OCI-LY3 (cell line): Measurements from ENCODE around the gene MTUS2.

ENCODE experiments used
- H2AFZ ChIP-seq: fragments of 200-600, 300-600 bp; shearing (Covaris generic); 2 replicates; pipeline ENCODE4 v1.6.0; 2014; ENCODE audit warnings: antibody characterized with exemption, low read depth, low read length
- H3K27ac ChIP-seq: fragments of 200-600, 300-600 bp; sonication (generic); 2 replicates; pipeline ENCODE4 v1.5.1; 2014; ENCODE audit warnings: mild to moderate bottlenecking, low read length, moderate library complexity, mixed read lengths
- H3K27me3 ChIP-seq: fragments of 200-600, 300-600 bp; sonication (generic); 2 replicates; pipeline ENCODE4 v1.6.1; 2014; ENCODE audit warnings: low read depth, low read length, mixed read lengths
- H3K36me3 ChIP-seq: fragments of 200-600, 300-600 bp; sonication (generic); replicated peaks from 2 replicates; pipeline ENCODE3; 2014; ENCODE audit warnings: low read depth, low read length, mixed read lengths
- H3K4me1 ChIP-seq: fragments of 300-600, 200-600 bp; sonication (generic); 2 replicates; pipeline ENCODE4 v1.6.1; 2014; ENCODE audit warnings: low read length, mixed read lengths
- H3K4me2 ChIP-seq: fragments of 200-600, 300-600 bp; sonication (generic); 2 replicates; pipeline ENCODE4 v1.6.1; 2014; ENCODE audit warnings: low read length, mixed read lengths
- H3K4me3 ChIP-seq: fragments of 300-600, 200-600 bp; sonication (generic); 2 replicates; pipeline ENCODE4 v1.5.1; 2014; ENCODE audit warnings: antibody characterized with exemption, mild to moderate bottlenecking, low read length, moderate library complexity
- H3K79me2 ChIP-seq: fragments of 300-600, 200-600 bp; shearing (Covaris generic); 2 replicates; pipeline ENCODE4 v1.6.1; 2014; ENCODE audit warnings: mild to moderate bottlenecking, low read length, mixed read lengths
- H3K9ac ChIP-seq: fragments of 300-600, 200-600 bp; shearing (Covaris generic); 2 replicates; pipeline ENCODE4 v1.6.0; 2014; ENCODE audit warnings: mild to moderate bottlenecking, low read length, moderate library complexity
- H3K9me3 ChIP-seq: fragments of 200-600, 300-600 bp; shearing (Covaris generic); 2 replicates; pipeline ENCODE4 v1.6.1; 2014; ENCODE audit warnings: low read length, mixed read lengths; ENCODE audit not compliant: insufficient read depth
- H4K20me1 ChIP-seq: fragments of 200-600, 300-600 bp; sonication (generic); 2 replicates; pipeline ENCODE4 v1.6.1; 2016; ENCODE audit warnings: low read length, mixed read lengths; ENCODE audit not compliant: insufficient read depth
- EZH2phosphoT487 ChIP-seq: fragments of 200-600 bp; shearing (Covaris generic); IDR thresholded peaks from 2 replicates; pipeline ENCODE4 v1.6.1; 2018; ENCODE audit warnings: antibody characterized with exemption, mixed run types, low read depth
- TF ChIP-seq, protein P1 (sequence below): fragments of 200-600, 300-600 bp; sonication (generic); IDR thresholded peaks from 2 replicates; pipeline ENCODE4 v1.5.1; 2014; ENCODE audit warnings: antibody characterized with exemption, low read length, low read depth

Gene MTUS2

DNA sequence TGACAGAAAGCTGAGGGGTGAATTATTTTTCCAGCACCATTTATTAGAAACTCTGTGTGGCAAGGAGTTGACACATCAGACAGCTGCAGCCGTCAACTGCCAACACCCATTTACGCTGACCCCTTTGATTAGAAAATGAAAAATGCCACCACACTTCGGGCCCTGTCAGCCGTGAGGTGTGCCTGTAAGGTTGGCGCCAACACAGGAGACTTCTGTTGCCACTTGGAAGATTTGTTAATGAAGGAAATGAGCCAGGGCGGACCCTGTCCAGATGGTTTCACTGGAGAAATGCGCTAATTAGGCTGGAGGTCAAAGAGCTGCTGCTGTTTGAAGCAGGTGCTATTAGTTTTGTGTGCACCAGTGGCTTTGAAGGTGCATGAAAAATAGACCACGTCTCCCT is 297.5 kb downstream of the MTUS2 start:
- Histone ChIP-seq H3K27ac (no peak overlapping the region), H3K4me1 (no peaks in the 10 kb centered on the region), H3K27me3 (no peaks in the 10 kb centered on the region), H3K4me2 (no peak overlapping the region), H3K4me3 (no peak overlapping the region), H3K9me3 (no peaks in the 10 kb centered on the region), H2AFZ (no peak overlapping the region), H4K20me1 (no peaks in the 10 kb centered on the region), H3K79me2 (no peaks in the 10 kb centered on the region), H3K9ac (no peak overlapping the region), H3K36me3 (no peaks in the 10 kb centered on the region)
- TF ChIP-seq EZH2phosphoT487, result no peak
- TF ChIP-seq, protein P1, sequence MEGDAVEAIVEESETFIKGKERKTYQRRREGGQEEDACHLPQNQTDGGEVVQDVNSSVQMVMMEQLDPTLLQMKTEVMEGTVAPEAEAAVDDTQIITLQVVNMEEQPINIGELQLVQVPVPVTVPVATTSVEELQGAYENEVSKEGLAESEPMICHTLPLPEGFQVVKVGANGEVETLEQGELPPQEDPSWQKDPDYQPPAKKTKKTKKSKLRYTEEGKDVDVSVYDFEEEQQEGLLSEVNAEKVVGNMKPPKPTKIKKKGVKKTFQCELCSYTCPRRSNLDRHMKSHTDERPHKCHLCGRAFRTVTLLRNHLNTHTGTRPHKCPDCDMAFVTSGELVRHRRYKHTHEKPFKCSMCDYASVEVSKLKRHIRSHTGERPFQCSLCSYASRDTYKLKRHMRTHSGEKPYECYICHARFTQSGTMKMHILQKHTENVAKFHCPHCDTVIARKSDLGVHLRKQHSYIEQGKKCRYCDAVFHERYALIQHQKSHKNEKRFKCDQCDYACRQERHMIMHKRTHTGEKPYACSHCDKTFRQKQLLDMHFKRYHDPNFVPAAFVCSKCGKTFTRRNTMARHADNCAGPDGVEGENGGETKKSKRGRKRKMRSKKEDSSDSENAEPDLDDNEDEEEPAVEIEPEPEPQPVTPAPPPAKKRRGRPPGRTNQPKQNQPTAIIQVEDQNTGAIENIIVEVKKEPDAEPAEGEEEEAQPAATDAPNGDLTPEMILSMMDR, result no peak

DNA sequence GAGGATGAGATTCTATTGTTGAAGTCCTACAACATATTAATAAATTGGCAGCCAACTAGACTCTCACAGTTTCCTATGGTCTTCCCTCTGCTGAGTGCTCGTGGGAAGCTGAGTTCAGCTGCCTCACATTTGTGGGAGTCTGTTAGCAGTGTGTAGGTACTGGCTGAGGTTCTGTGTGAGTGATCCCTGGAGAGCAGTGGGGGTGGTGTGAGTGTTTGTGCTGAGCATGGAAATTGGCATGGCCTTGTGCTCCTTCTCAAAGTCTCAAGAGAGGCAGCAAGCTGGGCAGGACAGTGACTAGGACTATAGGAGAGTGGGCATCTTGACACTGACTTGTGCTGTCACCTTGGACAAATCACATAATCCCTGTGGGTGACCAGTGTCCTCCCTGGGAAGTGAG is 298.3 kb downstream of the MTUS2 start:
- H3K4me3 ChIP-seq, result no peak overlapping the region
- H3K27ac ChIP-seq, result no peak overlapping the region
- no peaks in the 10 kb centered on the region for H3K9me3 ChIP-seq
- H3K4me1 ChIP-seq, result no peaks in the 10 kb centered on the region
- H3K9ac ChIP-seq, result no peak overlapping the region
- no peaks in the 10 kb centered on the region for H4K20me1 ChIP-seq
- no peaks in the 10 kb centered on the region for H3K79me2 ChIP-seq
- TF ChIP-seq, protein P1, result no peak
- no peak for TF ChIP-seq EZH2phosphoT487
- H2AFZ ChIP-seq, result no peak overlapping the region
- no peaks in the 10 kb centered on the region for H3K36me3 ChIP-seq
- H3K27me3 ChIP-seq, result no peaks in the 10 kb centered on the region
- no peak overlapping the region for H3K4me2 ChIP-seq

DNA sequence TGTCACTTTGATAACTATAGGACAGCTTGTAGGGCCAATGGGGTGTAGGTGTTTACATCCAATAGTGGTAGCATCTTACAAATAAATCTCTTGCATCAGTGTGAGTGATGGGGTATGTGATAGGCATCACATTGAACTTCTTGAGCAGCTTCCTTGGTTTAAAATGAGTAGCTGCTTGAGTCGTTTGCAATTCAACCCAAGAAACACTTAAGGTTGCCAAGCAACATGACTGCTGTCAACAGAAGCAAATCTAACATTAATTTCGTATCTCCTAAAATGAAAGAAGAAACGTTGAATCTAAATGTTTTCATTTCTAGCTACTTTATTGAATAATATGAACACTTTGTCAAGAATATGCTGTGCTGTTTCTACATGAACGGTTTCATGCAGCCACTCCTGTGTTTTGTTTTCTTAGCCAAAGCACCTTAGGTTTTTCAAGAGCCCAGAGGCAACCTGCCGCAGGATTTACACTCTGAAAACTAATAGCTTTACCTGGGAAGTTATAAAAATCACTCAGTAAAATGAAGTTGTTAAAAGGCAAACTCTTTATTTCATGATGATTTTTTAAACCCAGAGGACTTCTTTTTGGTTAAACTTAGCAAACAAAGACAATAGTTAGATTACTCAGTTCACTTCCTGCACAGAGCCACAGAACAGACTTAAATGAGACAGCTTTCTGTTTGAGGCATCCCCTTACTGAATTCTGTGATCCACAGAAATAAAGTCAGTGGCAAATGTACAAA is 305.2 kb downstream of the MTUS2 start:
- H3K36me3 ChIP-seq, result no peaks in the 10 kb centered on the region
- peak overlapping the region; percentile 37 for H3K9ac ChIP-seq
- H3K27me3 ChIP-seq, result no peaks in the 10 kb centered on the region
- H3K4me1 ChIP-seq, result peaks cover 29% of the 10 kb centered on the region
- no peaks in the 10 kb centered on the region for H4K20me1 ChIP-seq
- H3K9me3 ChIP-seq, result no peaks in the 10 kb centered on the region
- H3K27ac ChIP-seq, result peak overlapping the region; percentile 67
- peak overlapping the region; percentile 94 for H3K4me2 ChIP-seq
- H3K4me3 ChIP-seq, result peak overlapping the region; percentile 67
- TF ChIP-seq, protein P1, result no peak
- no peak for TF ChIP-seq EZH2phosphoT487
- H3K79me2 ChIP-seq, result no peaks in the 10 kb centered on the region
- peak overlapping the region; percentile 71 for H2AFZ ChIP-seq

DNA sequence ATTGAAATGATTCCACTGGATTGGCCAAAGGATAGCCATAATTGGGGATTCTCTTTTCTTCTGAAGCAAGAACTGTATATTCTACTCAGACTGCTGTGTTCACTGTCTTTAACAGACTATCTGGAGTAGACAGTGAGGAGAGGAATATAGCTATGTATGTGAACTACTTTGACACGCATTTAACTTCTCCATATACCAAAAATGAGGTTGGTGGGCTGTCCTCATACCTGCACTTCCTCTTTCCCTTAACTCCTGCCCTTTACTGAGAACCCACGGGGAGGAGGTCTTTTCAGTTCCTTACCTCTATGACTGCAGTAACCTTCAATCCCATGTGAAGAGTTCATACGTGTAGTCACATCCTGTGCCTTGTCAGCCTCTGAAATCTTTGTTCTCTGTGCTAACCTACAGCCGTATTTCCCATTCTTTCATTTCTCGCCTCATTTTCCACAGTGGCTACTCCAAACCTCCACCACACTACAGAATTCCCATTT is 305.8 kb downstream of the MTUS2 start:
- no peaks in the 10 kb centered on the region for H3K79me2 ChIP-seq
- peak overlapping the region; percentile 37 for H3K9ac ChIP-seq
- peak overlapping the region; percentile 94 for H3K4me2 ChIP-seq
- H3K9me3 ChIP-seq, result no peaks in the 10 kb centered on the region
- peaks cover 29% of the 10 kb centered on the region for H3K4me1 ChIP-seq
- TF ChIP-seq EZH2phosphoT487, result no peak
- TF ChIP-seq, protein P1, result no peak
- H3K27me3 ChIP-seq, result no peaks in the 10 kb centered on the region
- no peaks in the 10 kb centered on the region for H3K36me3 ChIP-seq
- H3K4me3 ChIP-seq, result peak overlapping the region; percentile 67
- H3K27ac ChIP-seq, result peak overlapping the region; percentile 67
- H2AFZ ChIP-seq, result peak overlapping the region; percentile 71
- H4K20me1 ChIP-seq, result no peaks in the 10 kb centered on the region
